GM12891 (cell line): Measurements from ENCODE around the gene ELOVL5.

ENCODE experiments used
- DNase-seq: peaks from one replicate; pipeline ENCODE4 v3.0.0; 2011; ENCODE audit warnings: low spot score; ENCODE audit not compliant: insufficient read length
- FAIRE-seq: peaks from 2 replicates; lab custom pipeline; 2011; peaks lifted over from hg19 to GRCh38; lab: Jason Lieb, UNC
- PAX5 ChIP-seq: IDR thresholded peaks from 2 replicates; pipeline ENCODE4 v1.6.1; 2011; ENCODE audit warnings: low read length, moderate library complexity, mild to moderate bottlenecking; ENCODE audit not compliant: insufficient read depth, severe bottlenecking
- POLR2A ChIP-seq: IDR thresholded peaks from 2 replicates; pipeline ENCODE4 v1.6.1; 2011; ENCODE audit warnings: low read depth, low read length, control low read depth
- POLR2AphosphoS5 ChIP-seq: IDR thresholded peaks from 2 replicates; pipeline ENCODE4 v1.6.1; 2011; ENCODE audit warnings: low read depth, low read length, control low read depth
- POU2F2 ChIP-seq: IDR thresholded peaks from 2 replicates; pipeline ENCODE4 v1.6.1; 2011; ENCODE audit warnings: low read depth, mild to moderate bottlenecking, control low read depth, low read length, moderate library complexity
- SPI1 ChIP-seq: IDR thresholded peaks from 2 replicates; pipeline ENCODE4 v1.6.1; 2011; ENCODE audit warnings: low read depth, low read length, control low read depth
- TAF1 ChIP-seq: IDR thresholded peaks from 2 replicates; pipeline ENCODE4 v1.6.1; 2011; ENCODE audit warnings: low read depth, low read length, control low read depth

Gene ELOVL5

DNA sequence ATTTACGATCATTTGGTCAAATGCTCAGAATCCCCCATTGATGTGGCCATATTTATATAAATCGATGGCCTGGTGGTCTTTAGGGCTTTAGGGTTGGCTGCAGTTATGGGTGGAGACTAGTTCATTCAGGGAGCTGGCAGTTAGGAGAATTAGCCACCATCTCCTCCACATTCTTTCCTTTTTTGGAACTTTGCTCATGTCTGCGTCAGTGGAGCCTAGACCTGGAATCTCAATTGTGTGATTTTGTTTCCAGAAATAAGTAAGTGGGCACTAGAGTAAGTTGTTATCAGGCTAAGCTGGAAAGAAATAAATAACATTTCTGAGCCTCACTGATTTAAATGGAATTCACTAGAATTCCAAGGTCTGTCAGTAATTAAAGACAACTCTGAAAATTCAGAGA is 29.0 kb upstream of the ELOVL5 start:
- DNase-seq (no peak), FAIRE-seq (no peak)
- TF ChIP-seq TAF1: no peak
- TF ChIP-seq POLR2AphosphoS5: no peak
- TF ChIP-seq POLR2A: no peak

DNA sequence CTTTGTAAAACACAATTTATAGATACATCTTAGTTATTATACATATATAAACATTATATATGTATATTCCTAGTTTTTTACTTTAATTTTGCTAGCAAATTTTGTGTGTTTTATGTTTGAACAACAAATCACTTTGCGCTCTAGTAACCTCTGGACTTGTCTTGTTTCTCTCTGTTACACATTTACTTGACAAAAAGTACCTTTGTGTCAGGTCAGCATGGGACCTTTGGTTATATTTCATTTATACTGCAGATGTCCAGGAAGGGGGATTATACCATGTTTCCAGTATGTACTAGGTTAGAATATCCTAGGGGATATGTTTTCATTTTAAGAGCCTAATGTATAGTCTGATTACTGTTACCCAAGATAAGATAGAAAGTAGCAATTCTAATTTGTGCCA is 28.5 kb upstream of the ELOVL5 start:
- FAIRE-seq: no peak
- TF ChIP-seq POLR2A (no peak), POU2F2 (no peak), POLR2AphosphoS5 (no peak), PAX5 (no peak), TAF1 (no peak), SPI1 (no peak)
- DNase-seq: no peak

DNA sequence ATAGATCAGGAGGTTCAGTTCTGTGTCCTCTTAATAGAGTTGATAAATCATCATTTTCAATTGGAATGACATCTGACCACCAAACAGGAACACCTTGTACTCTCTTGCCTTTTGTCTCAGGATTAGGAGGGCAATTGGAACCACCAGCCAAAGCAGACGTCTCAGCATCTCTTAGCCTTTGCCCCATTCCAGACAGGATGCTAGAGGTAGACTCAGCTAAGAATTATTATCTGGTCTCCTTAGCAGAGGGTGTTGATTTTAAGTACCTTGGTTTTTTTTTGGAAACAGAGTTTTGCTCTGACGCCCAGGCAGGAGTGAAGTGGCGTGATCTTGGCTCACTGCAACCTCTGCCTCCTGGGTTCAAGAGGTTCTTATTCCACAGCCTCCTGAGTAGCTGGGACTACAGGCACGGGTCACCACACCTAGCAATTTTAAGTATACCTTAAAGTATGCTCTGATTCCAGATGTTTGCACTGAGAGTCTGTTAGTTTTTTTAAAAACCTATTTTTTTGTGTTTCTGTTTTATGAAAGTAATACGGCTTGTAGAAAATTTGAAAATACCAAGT is 28.0 kb upstream of the ELOVL5 start:
- TF ChIP-seq POLR2AphosphoS5 (no peak), POU2F2 (no peak), SPI1 (no peak), PAX5 (no peak), POLR2A (no peak), TAF1 (no peak)
- FAIRE-seq (no peak), DNase-seq (no peak)

DNA sequence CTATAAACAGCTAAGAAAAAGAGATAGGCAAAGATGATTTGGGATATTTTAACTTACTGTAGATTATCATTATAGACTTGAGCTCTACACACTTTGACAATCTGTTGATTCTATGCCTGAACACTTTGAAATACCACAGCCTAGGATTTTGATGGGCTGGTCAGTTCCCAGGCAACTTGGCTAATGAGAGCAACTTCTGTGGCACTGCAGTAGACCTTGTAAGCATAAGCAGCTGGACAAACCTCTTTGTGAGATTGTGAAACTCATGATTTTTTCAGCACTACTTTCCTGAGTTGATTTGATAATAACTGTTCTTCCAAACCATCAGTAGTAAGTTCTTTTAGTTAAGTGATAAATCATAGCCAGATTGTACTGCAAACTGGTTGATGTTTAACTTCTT is 27.1 kb upstream of the ELOVL5 start:
- FAIRE-seq (no peak), DNase-seq (no peak)
- no peak for TF ChIP-seq POU2F2
- TF ChIP-seq POLR2A: no peak
- no peak for TF ChIP-seq SPI1
- no peak for TF ChIP-seq TAF1
- TF ChIP-seq PAX5: no peak
- TF ChIP-seq POLR2AphosphoS5: no peak

DNA sequence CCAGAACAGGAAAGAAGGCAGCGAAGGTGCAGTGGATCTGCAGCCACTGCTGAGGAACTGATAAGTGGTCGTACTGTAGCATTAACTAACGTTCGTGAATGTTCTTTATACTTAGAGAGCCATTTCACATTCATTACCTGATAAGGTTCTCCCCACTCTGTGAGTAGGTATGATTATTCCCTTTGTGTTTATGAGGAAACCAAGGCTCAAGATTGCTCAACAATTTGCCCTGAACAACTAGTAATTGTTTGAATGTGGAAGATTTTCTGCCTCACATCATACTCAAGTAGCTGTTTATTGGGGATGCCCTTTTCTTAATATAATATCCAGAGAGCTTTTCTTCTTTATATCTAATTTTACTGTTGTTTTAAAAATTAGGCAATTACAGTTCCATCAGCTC is 24.9 kb upstream of the ELOVL5 start:
- TF ChIP-seq POLR2AphosphoS5: no peak
- TF ChIP-seq POU2F2: no peak
- TF ChIP-seq TAF1: no peak
- no peak for TF ChIP-seq PAX5
- FAIRE-seq (no peak), DNase-seq (no peak)

DNA sequence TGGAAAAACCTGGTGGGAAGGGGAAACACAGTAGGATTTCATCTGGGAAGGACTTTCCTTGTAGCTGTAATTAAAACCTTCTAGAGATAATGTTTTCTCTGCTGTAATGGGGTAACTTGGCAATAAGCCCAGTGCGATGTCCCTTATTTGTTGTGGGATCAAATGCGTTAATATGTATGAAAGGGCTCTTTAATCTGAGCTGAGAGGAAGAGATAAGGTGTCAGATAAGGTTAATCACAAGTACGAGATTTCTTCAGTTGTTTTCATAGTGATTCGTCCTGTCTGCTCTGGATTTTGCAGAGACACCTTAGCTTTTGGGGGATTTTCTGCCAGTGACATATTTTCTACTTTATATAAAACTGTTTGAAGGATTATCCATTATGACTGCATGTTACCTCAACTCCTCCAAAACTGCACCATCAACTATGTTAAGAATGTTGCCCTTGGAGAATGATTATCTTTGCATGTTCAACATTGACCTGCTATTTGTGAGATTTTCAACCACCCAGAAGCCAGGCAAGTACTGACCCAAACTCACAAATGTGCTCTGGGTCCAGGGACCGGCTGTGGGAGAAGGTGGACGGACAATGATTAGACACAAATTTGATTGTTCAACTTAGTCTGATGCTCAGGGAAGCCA is 21.2 kb upstream of the ELOVL5 start:
- no peak for FAIRE-seq

DNA sequence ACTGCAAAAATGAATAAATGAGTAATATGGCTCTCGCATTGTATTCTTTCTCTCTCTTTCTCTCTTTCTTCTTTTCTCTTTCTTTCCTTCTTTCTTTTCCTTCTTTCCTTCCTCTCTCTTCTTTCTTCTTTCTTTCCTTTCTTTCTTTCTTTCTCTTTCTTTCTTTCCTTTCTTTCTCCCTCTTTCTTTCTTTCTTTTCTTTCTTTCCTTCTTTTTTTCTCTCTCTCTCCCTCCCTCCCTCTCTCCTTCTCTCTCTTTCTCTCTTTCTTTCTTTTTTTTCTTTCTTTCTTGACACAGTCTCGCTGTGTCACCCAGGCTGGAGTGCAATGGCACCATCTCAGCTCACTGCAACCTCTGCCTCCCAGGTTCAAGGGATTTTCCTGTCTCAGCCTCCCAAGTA is 20.3 kb upstream of the ELOVL5 start:
- DNase-seq (no peak), FAIRE-seq (no peak)
- no peak for TF ChIP-seq POLR2A
- TF ChIP-seq POLR2AphosphoS5: no peak
- TF ChIP-seq PAX5: no peak
- no peak for TF ChIP-seq POU2F2
- TF ChIP-seq TAF1: no peak
- TF ChIP-seq SPI1: no peak

More for the DNA sequence above, 21.2 kb upstream of the ELOVL5 start:
- TF ChIP-seq POU2F2 (no peak), TAF1 (no peak), POLR2A (no peak), SPI1 (no peak), POLR2AphosphoS5 (no peak), PAX5 (no peak)
- no peak for DNase-seq

DNA sequence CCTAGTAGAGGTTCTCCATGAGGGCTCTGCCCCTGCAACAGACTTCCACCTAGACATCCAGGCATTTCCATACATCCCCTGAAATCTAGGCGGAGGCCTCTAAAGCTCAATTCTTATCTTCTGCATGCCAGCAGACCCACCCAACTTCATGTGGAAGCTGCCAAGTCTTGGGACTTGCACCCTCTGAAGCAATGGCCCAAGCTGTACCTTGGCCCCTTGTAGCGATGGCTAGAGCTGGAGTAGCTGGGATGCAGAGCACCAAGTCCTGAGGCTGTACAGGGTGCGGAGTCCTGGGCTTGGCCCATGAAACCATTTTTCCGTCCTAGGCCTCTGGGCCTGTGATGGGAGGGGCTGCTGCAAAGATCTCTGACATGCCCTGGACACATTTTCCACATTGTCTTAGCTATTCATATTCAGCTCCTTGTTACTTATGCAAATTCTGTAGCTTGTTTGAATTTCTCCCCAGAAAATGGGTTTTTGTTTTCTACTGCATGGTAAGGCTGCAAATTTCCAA is 17.4 kb upstream of the ELOVL5 start:
- TF ChIP-seq TAF1: no peak
- no peak for TF ChIP-seq PAX5
- no peak for TF ChIP-seq POLR2A
- TF ChIP-seq SPI1: no peak
- TF ChIP-seq POLR2AphosphoS5: no peak
- no peak for TF ChIP-seq POU2F2
- no peak for DNase-seq
- FAIRE-seq: no peak

DNA sequence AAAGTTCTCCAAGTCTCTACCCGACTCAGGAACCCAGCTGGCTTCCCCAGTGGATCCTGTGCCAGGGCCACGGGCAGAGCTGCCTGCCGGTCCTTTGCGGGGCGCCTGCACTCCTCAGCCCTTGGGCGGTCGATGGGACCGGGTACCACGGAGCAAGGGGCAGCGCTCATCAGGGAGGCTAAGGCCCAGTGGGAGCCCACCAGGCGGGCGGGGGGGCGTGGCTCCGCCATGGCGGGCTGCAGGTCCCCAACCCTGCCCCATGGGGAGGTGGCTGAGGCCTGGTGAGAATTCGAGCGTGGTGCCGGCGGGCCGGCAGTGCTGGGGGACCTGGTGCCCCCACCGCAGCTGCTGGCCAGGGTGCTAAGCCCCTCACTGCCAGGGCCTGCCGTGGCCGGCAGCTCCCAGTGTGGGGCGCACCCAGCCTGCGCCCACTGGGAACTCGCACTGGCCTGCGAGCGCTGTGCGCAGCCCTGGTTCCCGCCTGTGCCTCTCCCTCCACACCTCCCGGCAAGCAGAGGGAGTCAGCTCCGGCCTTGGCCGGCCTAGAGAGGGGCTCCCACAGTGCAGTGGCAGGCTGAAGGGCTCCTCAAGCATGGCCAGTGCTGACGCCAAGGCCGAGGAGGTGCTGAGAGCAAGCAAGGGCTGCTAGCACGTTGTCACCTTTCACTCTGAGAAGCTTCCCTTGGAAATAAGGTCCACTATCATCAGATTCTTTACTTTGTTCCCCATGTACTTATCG is 14.8 kb upstream of the ELOVL5 start:
- no peak for FAIRE-seq
- TF ChIP-seq POU2F2: no peak
- no peak for TF ChIP-seq POLR2AphosphoS5
- TF ChIP-seq PAX5: no peak
- no peak for TF ChIP-seq POLR2A
- no peak for TF ChIP-seq SPI1
- no peak for TF ChIP-seq TAF1
- DNase-seq: no peak
